HCT116 (cell line): ENCODE measurements around the gene JAGN1.
A peak's percentile ranks its signal among the peaks of the same experiment; 100 is the strongest.

ENCODE experiments used
- EGR1 ChIP-seq: IDR thresholded peaks from 2 replicates; pipeline ENCODE4 v1.6.1; 2012; ENCODE audit warnings: low read depth
- ELF1 ChIP-seq: IDR thresholded peaks from 2 replicates; pipeline ENCODE4 v1.6.1; 2012; ENCODE audit warnings: low read depth, borderline replicate concordance
- EZH2 ChIP-seq: fragments of 200-600 bp; sonication (generic); IDR thresholded peaks from 2 replicates; pipeline ENCODE4 v1.6.1; 2017; ENCODE audit warnings: antibody characterized with exemption, mixed run types
- EZH2phosphoT487 ChIP-seq: fragments of 200-600 bp; IDR thresholded peaks from 2 replicates; pipeline ENCODE4 v1.6.1; 2018; ENCODE audit warnings: antibody characterized with exemption, borderline replicate concordance
- JUND ChIP-seq: IDR thresholded peaks from 2 replicates; pipeline ENCODE4 v1.6.1; 2012
- POLR2A ChIP-seq: IDR thresholded peaks from 2 replicates; pipeline ENCODE4 v1.7.0; 2011; ENCODE audit warnings: borderline replicate concordance; ENCODE audit not compliant: insufficient read depth, insufficient read length; ENCODE audit errors: extremely low read depth
- POLR2AphosphoS5 ChIP-seq: IDR thresholded peaks from 2 replicates; pipeline ENCODE4 v1.6.1; 2011; ENCODE audit warnings: mild to moderate bottlenecking, low read depth, low read length, moderate library complexity
- RAD21 ChIP-seq: IDR thresholded peaks from 2 replicates; pipeline ENCODE4 v1.6.1; 2012; ENCODE audit warnings: low read depth, mild to moderate bottlenecking
- SIN3A ChIP-seq: IDR thresholded peaks from 2 replicates; pipeline ENCODE4 v1.6.1; 2012; ENCODE audit warnings: low read depth
- SRF ChIP-seq: IDR thresholded peaks from 2 replicates; pipeline ENCODE4 v1.6.1; 2012; ENCODE audit warnings: low read depth
- YY1 ChIP-seq: IDR thresholded peaks from 2 replicates; pipeline ENCODE4 v1.6.1; 2011; ENCODE audit warnings: low read length, low read depth, moderate library complexity, mild to moderate bottlenecking; ENCODE audit not compliant: insufficient replicate concordance; ENCODE audit errors: extremely low read depth
- ZNF274 ChIP-seq: fragments of 200-500 bp; sonication (Bioruptor generic); IDR thresholded peaks from 2 replicates; pipeline ENCODE4 v1.6.1; 2014; ENCODE audit warnings: mild to moderate bottlenecking, low read depth, low read length, inconsistent platforms
- TF ChIP-seq, protein P1 (sequence below), 3 experiments: fragments of 200-600 bp in 1 of 3; sonication (generic) in 1 of 3; IDR thresholded peaks in 2 of 3; conservative IDR thresholded peaks in 1 of 3; 2 replicates each; pipeline ENCODE4 v1.5.1; 2012 to 2017; ENCODE audit warnings: low read depth in 2 of 3, low read length in 2 of 3, antibody characterized with exemption in 1 of 3, borderline replicate concordance in 1 of 3, control low read depth in 1 of 3, mild to moderate bottlenecking in 1 of 3, mixed read lengths in 1 of 3, mixed run types in 1 of 3, moderate library complexity in 1 of 3; ENCODE audit not compliant: insufficient read depth in 1 of 3
- TF ChIP-seq, protein P2 (sequence below): IDR thresholded peaks from 2 replicates; pipeline ENCODE4 v1.6.1; 2011; ENCODE audit warnings: mild to moderate bottlenecking, low read length, moderate library complexity; ENCODE audit not compliant: insufficient replicate concordance; ENCODE audit errors: extremely low read depth

GRCh38 chr3:9933561-9934234 lies 43.3 kb downstream of the JAGN1 start, which contains the start of gene CRELD1:
- TF ChIP-seq POLR2AphosphoS5: peak; percentile 83
- TF ChIP-seq, protein P1, sequence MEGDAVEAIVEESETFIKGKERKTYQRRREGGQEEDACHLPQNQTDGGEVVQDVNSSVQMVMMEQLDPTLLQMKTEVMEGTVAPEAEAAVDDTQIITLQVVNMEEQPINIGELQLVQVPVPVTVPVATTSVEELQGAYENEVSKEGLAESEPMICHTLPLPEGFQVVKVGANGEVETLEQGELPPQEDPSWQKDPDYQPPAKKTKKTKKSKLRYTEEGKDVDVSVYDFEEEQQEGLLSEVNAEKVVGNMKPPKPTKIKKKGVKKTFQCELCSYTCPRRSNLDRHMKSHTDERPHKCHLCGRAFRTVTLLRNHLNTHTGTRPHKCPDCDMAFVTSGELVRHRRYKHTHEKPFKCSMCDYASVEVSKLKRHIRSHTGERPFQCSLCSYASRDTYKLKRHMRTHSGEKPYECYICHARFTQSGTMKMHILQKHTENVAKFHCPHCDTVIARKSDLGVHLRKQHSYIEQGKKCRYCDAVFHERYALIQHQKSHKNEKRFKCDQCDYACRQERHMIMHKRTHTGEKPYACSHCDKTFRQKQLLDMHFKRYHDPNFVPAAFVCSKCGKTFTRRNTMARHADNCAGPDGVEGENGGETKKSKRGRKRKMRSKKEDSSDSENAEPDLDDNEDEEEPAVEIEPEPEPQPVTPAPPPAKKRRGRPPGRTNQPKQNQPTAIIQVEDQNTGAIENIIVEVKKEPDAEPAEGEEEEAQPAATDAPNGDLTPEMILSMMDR (IDR thresholded peaks at IDR 0.05 in 2 of 3, conservative IDR thresholded peaks at IDR 0.05 in 1 of 3; ENCODE audit: borderline replicate concordance in 1 of 3, insufficient read depth in 1 of 3, low read depth in 2 of 3, low read length in 2 of 3): no peak
- no peak for TF ChIP-seq ZNF274
- TF ChIP-seq POLR2A: peak; percentile 62
- TF ChIP-seq RAD21: no peak
- no peak for TF ChIP-seq EZH2phosphoT487
- no peak for TF ChIP-seq EZH2
- no peak for TF ChIP-seq JUND
- TF ChIP-seq, protein P2, sequence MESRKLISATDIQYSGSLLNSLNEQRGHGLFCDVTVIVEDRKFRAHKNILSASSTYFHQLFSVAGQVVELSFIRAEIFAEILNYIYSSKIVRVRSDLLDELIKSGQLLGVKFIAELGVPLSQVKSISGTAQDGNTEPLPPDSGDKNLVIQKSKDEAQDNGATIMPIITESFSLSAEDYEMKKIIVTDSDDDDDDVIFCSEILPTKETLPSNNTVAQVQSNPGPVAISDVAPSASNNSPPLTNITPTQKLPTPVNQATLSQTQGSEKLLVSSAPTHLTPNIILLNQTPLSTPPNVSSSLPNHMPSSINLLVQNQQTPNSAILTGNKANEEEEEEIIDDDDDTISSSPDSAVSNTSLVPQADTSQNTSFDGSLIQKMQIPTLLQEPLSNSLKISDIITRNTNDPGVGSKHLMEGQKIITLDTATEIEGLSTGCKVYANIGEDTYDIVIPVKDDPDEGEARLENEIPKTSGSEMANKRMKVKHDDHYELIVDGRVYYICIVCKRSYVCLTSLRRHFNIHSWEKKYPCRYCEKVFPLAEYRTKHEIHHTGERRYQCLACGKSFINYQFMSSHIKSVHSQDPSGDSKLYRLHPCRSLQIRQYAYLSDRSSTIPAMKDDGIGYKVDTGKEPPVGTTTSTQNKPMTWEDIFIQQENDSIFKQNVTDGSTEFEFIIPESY: peak; percentile 23
- peak; percentile 94 for TF ChIP-seq SIN3A
- TF ChIP-seq ELF1: no peak
- no peak for TF ChIP-seq EGR1
- no peak; the same call in 1 of the 2 replicates for TF ChIP-seq SRF
- no peak for TF ChIP-seq YY1
